Fibroblast of lung (primary cell): ENCODE measurements around the gene IMMP2L.

Experiments
- CTCF ChIP-seq, 2 donors: IDR thresholded peaks in 1 of 2; conservative IDR thresholded peaks in 1 of 2; 1 replicate in 1 of 2; 2 replicates in 1 of 2; pipeline ENCODE4 v1.5.1; 2011 to 2012; ENCODE audit warnings: low read length in 2 of 2, control low read depth in 1 of 2, inconsistent platforms in 1 of 2, low read depth in 1 of 2, mild to moderate bottlenecking in 1 of 2
- EZH2 ChIP-seq: IDR thresholded peaks from 2 replicates; pipeline ENCODE4 v1.5.1; 2012; ENCODE audit warnings: low read length, control low read depth, mild to moderate bottlenecking; ENCODE audit errors: missing control alignments

DNA sequence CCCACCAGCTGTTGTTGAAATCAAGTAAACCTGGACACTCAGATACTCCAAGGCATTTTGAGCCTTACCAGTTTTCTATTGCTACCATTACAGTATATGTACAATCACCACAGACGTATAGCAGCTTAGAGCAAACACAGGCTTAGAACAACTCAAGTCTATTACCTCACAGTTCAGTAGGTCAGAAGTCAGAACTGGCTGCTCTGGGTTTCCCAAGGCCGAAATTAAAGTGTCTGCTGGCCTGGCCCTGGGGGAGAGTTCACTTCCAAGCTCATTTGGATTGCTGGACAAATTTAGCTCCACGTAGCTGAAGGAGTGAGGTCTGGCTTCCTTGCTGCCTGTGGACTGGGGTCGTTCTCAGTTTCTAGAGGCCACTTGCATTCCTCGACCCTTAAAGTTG lies 731.5 kb downstream of the IMMP2L start:
- no peak for TF ChIP-seq CTCF (conservative IDR thresholded peaks at IDR 0.05 in 1 of 2, IDR thresholded peaks at IDR 0.05 in 1 of 2; ENCODE audit: low read depth in 1 of 2, low read length in 2 of 2)
- no peak for TF ChIP-seq EZH2
